ENCODE data around the gene YDJC. TPM values are rescaled to one million over a fixed set of nuclear protein-coding genes. Genes with fewer than 3 reads are reported as not detected.

The YDJC gene
- total and polyA plus RNA-seq, 2 donors (not counting 1 experiment from before 2014, with no cell fraction given) = 48.8 to 82.8 TPM

DNA sequence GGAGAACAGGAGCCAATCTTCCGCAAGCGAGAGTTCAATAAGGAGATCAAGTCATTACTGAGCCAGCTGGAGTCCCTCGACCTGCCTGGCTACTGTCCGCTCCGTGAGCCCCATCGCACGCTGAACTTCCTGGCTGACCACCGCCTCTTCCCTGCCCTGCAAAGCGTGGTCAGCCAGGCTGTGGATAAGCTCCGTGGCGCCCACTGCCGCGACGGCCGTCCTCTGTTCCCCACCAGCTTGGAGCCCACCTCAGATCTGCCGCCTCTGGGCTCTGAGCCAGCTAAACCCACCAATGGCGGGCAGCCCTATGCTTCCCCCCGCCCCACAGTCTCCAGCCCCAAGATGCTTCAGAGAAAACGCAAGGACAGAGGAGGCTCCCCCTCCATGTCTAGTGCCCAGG lies 5.0 kb upstream of the YDJC start:
- ATAC-seq (ENCODE audit: low read depth) (no peak), DNase-seq (no peak)
- TF ChIP-seq, protein P1, sequence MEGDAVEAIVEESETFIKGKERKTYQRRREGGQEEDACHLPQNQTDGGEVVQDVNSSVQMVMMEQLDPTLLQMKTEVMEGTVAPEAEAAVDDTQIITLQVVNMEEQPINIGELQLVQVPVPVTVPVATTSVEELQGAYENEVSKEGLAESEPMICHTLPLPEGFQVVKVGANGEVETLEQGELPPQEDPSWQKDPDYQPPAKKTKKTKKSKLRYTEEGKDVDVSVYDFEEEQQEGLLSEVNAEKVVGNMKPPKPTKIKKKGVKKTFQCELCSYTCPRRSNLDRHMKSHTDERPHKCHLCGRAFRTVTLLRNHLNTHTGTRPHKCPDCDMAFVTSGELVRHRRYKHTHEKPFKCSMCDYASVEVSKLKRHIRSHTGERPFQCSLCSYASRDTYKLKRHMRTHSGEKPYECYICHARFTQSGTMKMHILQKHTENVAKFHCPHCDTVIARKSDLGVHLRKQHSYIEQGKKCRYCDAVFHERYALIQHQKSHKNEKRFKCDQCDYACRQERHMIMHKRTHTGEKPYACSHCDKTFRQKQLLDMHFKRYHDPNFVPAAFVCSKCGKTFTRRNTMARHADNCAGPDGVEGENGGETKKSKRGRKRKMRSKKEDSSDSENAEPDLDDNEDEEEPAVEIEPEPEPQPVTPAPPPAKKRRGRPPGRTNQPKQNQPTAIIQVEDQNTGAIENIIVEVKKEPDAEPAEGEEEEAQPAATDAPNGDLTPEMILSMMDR (IDR thresholded peaks at IDR 0.05) = no peak
- Histone ChIP-seq H3K36me3 (replicated peaks in 1 of 2; ENCODE audit: control extremely low read depth in 1 of 2, control insufficient read depth in 1 of 2, extremely low read depth in 1 of 2, insufficient read depth in 2 of 2, low read length in 1 of 2) (no peaks in the 10 kb centered on the region), H2AFZ (ENCODE audit: insufficient read depth, low read depth, low read length, poor library complexity, severe bottlenecking) (no peak overlapping the region), H3K27me3 (replicated peaks in 1 of 4; ENCODE audit: control extremely low read depth in 1 of 4, control insufficient read depth in 3 of 4, insufficient read depth in 4 of 4, low read length in 3 of 4) (no peaks in the 10 kb centered on the region), H3K4me1 (ENCODE audit: control insufficient read depth in 2 of 2, insufficient read depth in 2 of 2, low read length in 2 of 2) (peaks cover 0 to 13% of the 10 kb centered on the region in 2 donors), H4K20me1 (ENCODE audit: control insufficient read depth, insufficient read depth, low read length, poor library complexity, severe bottlenecking) (peaks cover 7% of the 10 kb centered on the region), H3K4me2 (replicated peaks; ENCODE audit: low read depth, low read length, poor library complexity, severe bottlenecking) (no peak overlapping the region), H3K79me2 (ENCODE audit: control insufficient read depth, insufficient read depth, low read length) (peaks cover under 1% of the 10 kb centered on the region), H3K27ac (ENCODE audit: low read length in 2 of 2) (no peak overlapping the region), H3K9me3 (ENCODE audit: control extremely low read depth in 1 of 3, control insufficient read depth in 2 of 3, insufficient read depth in 1 of 3, low read length in 2 of 3) (peaks cover 0 to 10% (median 0%) of the 10 kb centered on the region in 3 donors), H3K4me3 (ENCODE audit: control extremely low read depth in 1 of 5, extremely low read depth in 1 of 5, insufficient read depth in 1 of 5, low read depth in 2 of 5, low read length in 4 of 5) (no peak overlapping the region), H3K9ac (ENCODE audit: low read length) (no peak overlapping the region)
- H3K4me3 Mint-ChIP-seq = no peak overlapping the region
- ChIA-PET POLR2A (no interaction called here), CTCF (interaction anchor here (5.4 kb wide), 1 partner anchor 11 kb away, joined by 23 read pairs; no protein-coding TSS in a partner anchor)
- no peaks in the 10 kb centered on the region for H3K27me3 Mint-ChIP-seq
- H3K27ac Mint-ChIP-seq = no peak overlapping the region
- H3K9me3 Mint-ChIP-seq (ENCODE audit: insufficient read depth) = no peaks in the 10 kb centered on the region
- H3K4me1 Mint-ChIP-seq = peaks cover 15% of the 10 kb centered on the region
- WGBS (ENCODE audit: insufficient coverage) = 96% methylated on average over 19 of the region's 19 CpGs
- intact Hi-C loops (cut with micrococcal nuclease) = loop anchor here (5.0 kb wide), 1 partner anchor 48 kb away; no protein-coding TSS in a partner anchor

DNA sequence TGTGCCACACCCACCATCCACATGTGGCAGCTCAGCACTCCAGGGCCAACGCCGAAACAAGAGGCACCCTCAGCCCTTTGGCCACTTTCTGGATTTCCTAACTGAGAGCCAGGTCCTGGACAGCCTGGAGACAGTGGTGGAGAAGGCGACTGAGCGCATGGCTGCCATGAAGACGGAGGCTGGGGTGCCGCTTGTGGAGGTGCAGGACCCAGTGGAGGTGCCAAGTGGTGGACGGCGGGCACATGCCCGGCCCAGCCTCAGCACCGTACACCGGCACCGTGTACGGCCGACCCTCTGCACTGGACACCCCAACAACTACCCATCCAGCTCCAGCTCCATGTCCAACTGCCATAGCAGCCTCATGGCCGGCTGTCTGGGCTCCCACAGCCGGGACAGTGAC lies 4.3 kb upstream of the YDJC start:
- Mint-ChIP-seq H3K27ac (no peak overlapping the region), H3K9me3 (ENCODE audit: insufficient read depth) (no peaks in the 10 kb centered on the region), H3K4me1 (peaks cover 17% of the 10 kb centered on the region), H3K27me3 (no peaks in the 10 kb centered on the region), H3K4me3 (no peak overlapping the region)
- H3K4me3 ChIP-seq (ENCODE audit: control extremely low read depth in 1 of 5, extremely low read depth in 1 of 5, insufficient read depth in 1 of 5, low read depth in 2 of 5, low read length in 4 of 5) = no peak overlapping the region
- no peak overlapping the region for H3K4me2 ChIP-seq (replicated peaks; ENCODE audit: low read depth, low read length, poor library complexity, severe bottlenecking)
- intact Hi-C loops (cut with micrococcal nuclease) = loop anchor here (5.0 kb wide), 1 partner anchor 47 kb away; no protein-coding TSS in a partner anchor
- no peaks in the 10 kb centered on the region for H3K36me3 ChIP-seq (replicated peaks in 1 of 2; ENCODE audit: control extremely low read depth in 1 of 2, control insufficient read depth in 1 of 2, extremely low read depth in 1 of 2, insufficient read depth in 2 of 2, low read length in 1 of 2)
- ChIA-PET CTCF (interaction anchor here (0.9 to 5.4 kb wide), 2 partner anchors 9 to 12 kb away, joined by 3 to 23 read pairs; no protein-coding TSS in a partner anchor), POLR2A (no interaction called here)
- DNase-seq = no peak
- H3K9ac ChIP-seq (ENCODE audit: low read length) = no peak overlapping the region
- no peak for ATAC-seq (ENCODE audit: low read depth)
- peaks cover 0 to 11% (median 0%) of the 10 kb centered on the region in 3 donors for H3K9me3 ChIP-seq (ENCODE audit: control extremely low read depth in 1 of 3, control insufficient read depth in 2 of 3, insufficient read depth in 1 of 3, low read length in 2 of 3)
- peaks cover 1 to 14% of the 10 kb centered on the region in 2 donors for H3K4me1 ChIP-seq (ENCODE audit: control insufficient read depth in 2 of 2, insufficient read depth in 2 of 2, low read length in 2 of 2)
- TF ChIP-seq, protein P1 (IDR thresholded peaks at IDR 0.05) = no peak
- no peak for TF ChIP-seq EZH2 (IDR thresholded peaks at IDR 0.05; ENCODE audit: borderline replicate concordance, insufficient read depth, low read depth, low read length, poor library complexity, severe bottlenecking)
- 98% methylated on average over 16 of the region's 16 CpGs for WGBS (ENCODE audit: insufficient coverage)
- no peaks in the 10 kb centered on the region for H3K27me3 ChIP-seq (replicated peaks in 1 of 4; ENCODE audit: control extremely low read depth in 1 of 4, control insufficient read depth in 3 of 4, insufficient read depth in 4 of 4, low read length in 3 of 4)
- no peak overlapping the region for H2AFZ ChIP-seq (ENCODE audit: insufficient read depth, low read depth, low read length, poor library complexity, severe bottlenecking)
- H3K27ac ChIP-seq (ENCODE audit: low read length in 2 of 2) = no peak overlapping the region
- H4K20me1 ChIP-seq (ENCODE audit: control insufficient read depth, insufficient read depth, low read length, poor library complexity, severe bottlenecking) = peaks cover 13% of the 10 kb centered on the region
- H3K79me2 ChIP-seq (ENCODE audit: control insufficient read depth, insufficient read depth, low read length) = peaks cover 9% of the 10 kb centered on the region
